ENCODE measurements around the gene ESAM. TPM values are rescaled to one million over a fixed set of nuclear protein-coding genes. Genes with fewer than 3 reads are reported as not detected.

The ESAM gene
- total RNA-seq, 2 experiments from 2014 or later = 0.50 to 0.55 TPM

DNA sequence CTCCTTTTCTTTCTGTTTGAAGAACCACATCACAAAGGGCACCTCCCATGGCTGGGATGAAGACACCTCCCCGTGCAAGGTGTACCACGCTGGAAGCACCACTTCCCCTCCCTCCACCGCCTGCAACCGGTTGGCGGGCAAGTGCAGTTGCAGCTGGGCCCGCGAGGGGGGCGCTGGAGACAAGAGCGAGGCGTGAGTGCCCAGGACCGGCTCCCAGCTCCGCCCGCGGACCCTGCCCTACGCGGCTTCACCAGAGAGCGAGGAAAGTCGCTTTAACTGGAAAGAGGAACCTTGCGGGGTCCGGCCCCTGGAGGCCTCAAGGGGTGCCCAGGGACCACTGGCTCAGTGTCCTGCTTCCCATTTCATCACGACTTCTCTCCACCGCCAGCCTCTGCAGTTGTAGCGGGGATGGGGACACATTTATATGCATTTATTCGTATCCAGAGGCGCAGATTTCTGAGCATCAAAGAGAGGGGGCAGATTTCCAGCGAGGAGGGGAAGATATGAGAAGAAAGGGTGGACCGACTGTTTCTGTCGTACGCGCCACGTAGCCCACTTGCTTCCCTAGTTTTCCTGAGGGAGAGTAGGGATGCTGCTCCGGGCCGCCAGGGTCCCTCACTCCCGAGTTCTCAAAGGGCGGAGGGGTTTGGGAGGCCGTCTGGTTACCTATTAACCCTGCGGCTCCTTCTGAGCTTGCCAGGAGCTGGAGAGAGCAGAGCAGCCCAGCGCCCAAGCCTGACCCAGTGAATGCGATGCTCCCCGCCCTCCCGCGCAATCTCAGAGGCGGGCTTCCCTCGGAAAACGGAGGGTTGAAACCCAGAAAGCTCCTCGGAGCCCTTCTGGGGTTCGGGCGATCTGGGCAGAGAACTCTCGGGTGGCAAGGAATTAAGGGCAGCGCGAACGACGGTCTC, 3.5 kb downstream of the ESAM start:
- DNase-seq = peak; percentile 78
- POLR2A ChIA-PET = interaction anchor here (2.8 kb wide), 1 partner anchor 12 kb away, joined by 7 read pairs; no protein-coding TSS in a partner anchor
- ATAC-seq = peak; percentile 70
- no peaks in the 10 kb centered on the region for H3K36me3 Mint-ChIP-seq (ENCODE audit: low read depth)
- H3K27me3 Mint-ChIP-seq (ENCODE audit: low read depth) = peaks cover 46% of the 10 kb centered on the region
- peaks cover 39% of the 10 kb centered on the region for H3K4me1 Mint-ChIP-seq (ENCODE audit: low read depth)
- peak overlapping the region; percentile 58 for H3K4me3 Mint-ChIP-seq
- H3K27ac Mint-ChIP-seq = no peak overlapping the region
- CTCF ChIA-PET = interaction anchor here (0.9 to 2.3 kb wide), 12 partner anchors 9 to 114 kb away, joined by 3 to 23 read pairs (median 4); no protein-coding TSS in a partner anchor
- no peaks in the 10 kb centered on the region for H3K9me3 Mint-ChIP-seq (ENCODE audit: insufficient read depth)

DNA sequence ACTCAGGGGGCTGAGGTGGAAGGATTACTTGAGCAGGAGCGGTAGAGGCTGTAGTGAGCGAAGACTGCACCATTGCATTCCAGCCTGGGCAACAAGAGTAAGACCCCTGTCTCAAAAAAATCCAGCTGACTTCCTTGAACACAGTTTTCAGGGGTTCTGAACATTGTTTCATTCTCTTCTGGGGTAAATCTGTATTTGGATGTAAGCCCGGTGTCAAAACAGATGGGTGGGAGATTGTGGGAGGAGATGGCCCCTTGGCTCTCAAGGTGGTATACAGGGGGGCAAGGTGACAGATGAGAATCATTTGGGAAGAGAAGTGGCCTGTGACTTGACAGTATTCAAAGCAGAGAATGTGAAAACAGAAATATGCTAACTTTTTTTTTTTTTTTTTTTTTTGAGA, 4.8 kb downstream of the ESAM start:
- Mint-ChIP-seq H3K27ac (no peak overlapping the region), H3K27me3 (ENCODE audit: low read depth) (peaks cover 46% of the 10 kb centered on the region), H3K4me3 (no peak overlapping the region), H3K36me3 (ENCODE audit: low read depth) (no peaks in the 10 kb centered on the region), H3K9me3 (ENCODE audit: insufficient read depth) (no peaks in the 10 kb centered on the region), H3K4me1 (ENCODE audit: low read depth) (peaks cover 37% of the 10 kb centered on the region)
- ATAC-seq = no peak
- ChIA-PET POLR2A (no interaction called here), CTCF (interaction anchor here (1.5 to 2.3 kb wide), 3 partner anchors 11 to 88 kb away, joined by 6 to 23 read pairs (median 7); no protein-coding TSS in a partner anchor)
- no peak for DNase-seq

DNA sequence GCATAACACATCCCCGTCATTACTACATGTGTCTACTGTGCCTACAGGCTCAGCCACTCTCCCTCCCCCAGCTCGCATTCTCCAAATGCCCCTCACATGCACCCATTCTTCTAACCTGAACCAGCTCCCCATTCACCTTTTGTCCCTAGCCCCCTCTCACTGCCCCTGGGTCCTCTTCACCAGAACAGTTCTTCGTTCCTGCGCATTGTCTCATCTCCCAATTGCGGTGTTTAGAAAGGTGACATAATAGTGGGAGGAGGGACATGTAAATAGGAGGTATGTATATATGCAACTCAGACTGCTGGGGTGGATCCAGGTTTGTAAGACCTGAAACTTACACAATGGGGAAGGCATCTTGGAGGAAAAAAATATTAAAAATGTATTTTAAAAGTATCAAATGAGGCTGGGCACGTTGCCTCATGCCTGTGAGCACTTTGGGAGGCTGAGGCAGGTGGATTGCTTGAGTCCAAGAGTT, 5.3 kb downstream of the ESAM start:
- ChIA-PET CTCF (interaction anchor here (1.5 to 2.3 kb wide), 3 partner anchors 10 to 88 kb away, joined by 6 to 7 read pairs (median 7); no protein-coding TSS in a partner anchor), POLR2A (no interaction called here)
- Mint-ChIP-seq H3K4me3 (no peak overlapping the region), H3K27ac (no peak overlapping the region), H3K4me1 (ENCODE audit: low read depth) (peaks cover 36% of the 10 kb centered on the region), H3K9me3 (ENCODE audit: insufficient read depth) (no peaks in the 10 kb centered on the region), H3K27me3 (ENCODE audit: low read depth) (peaks cover 46% of the 10 kb centered on the region), H3K36me3 (ENCODE audit: low read depth) (no peaks in the 10 kb centered on the region)
- no peak for ATAC-seq
- no peak for DNase-seq

DNA sequence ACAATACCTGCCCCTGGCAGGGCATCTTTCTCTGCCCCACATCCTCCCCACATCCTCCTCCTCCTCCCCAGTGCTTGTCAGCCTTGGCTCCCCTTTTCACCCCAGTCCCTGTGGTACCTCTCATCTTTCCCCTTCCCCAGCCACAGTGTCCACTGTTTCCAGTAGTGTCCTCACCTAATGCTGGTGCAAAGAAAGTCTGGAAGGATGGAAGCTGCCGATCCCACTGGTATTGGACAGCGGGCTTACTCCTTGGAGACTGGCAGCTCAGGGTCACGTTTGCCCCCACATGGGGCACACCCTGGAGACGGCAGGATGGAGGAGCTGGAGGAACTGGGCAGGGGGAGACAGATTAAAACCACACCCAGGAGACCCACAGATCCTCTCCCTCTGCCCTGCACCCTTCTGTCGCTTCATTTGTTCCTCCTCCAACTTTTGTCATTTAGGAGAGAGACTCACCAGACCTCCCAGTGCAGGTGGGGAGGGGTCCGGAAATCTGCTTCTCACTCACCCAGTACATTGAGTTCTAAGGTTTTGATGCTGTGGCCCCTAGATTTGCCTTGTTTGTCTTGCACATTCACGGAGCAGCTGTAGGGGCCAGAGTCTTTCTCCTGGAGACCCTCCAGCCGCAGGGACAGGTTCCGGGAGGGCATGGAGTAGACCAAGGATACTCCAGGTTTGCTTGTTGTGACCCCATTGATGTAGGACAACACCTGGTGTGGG, 5.9 kb downstream of the ESAM start:
- Mint-ChIP-seq H3K36me3 (ENCODE audit: low read depth) (no peaks in the 10 kb centered on the region), H3K27ac (no peak overlapping the region), H3K9me3 (ENCODE audit: insufficient read depth) (no peaks in the 10 kb centered on the region)

DNA sequence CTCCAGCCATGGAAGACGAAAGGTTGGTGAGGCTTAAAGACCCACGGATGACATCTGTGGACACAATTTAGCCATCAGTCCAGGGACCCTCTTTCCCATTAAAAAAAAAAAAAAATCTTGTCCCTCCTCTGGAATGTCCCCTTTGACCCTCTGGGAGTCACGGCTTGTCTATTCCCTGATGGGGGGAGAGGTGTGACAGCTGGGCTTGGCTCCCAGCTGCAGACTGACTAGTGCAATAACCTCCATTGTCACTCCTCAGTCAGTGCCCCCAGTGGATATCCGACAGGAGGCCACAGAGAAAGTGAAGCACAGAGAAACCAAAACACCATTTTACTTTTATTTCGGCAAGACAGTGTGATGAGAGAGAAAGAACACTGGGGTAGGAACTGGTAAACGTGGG, 7.4 kb downstream of the ESAM start:
- CTCF ChIA-PET = interaction anchor here (1.0 to 4.3 kb wide), 4 partner anchors 9 to 86 kb away, joined by 3 to 26 read pairs (median 6); partner anchors contain the start of gene ESAM
- no peak overlapping the region for H3K4me3 Mint-ChIP-seq

More for the DNA sequence above, 5.9 kb downstream of the ESAM start:
- H3K4me1 Mint-ChIP-seq (ENCODE audit: low read depth) = peaks cover 31% of the 10 kb centered on the region
- ATAC-seq (no peak), DNase-seq (no peak)
- ChIA-PET CTCF (interaction anchor here (0.6 to 2.3 kb wide), 6 partner anchors 9 to 87 kb away, joined by 3 to 7 read pairs (median 5); no protein-coding TSS in a partner anchor), POLR2A (no interaction called here)
- H3K27me3 Mint-ChIP-seq (ENCODE audit: low read depth) = peaks cover 40% of the 10 kb centered on the region
- no peak overlapping the region for H3K4me3 Mint-ChIP-seq

DNA sequence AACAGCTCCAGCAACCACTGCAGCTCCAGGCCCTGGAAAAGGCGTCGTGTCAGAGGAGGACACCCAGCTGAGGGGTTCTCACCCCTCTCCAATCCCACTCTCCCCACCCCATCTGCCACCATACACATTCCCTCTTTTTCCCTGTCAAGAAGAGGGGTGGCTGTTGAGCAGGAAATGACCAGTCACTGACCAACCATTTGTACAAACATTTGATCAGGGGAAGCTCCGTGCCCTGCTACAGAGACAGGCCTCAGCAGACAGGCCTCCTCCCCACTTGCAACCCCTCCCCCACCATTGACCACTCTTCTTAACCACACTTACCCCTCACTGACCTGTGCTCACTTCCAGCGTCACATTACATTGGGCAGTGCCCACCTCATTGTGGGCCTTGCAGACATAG, 7.8 kb downstream of the ESAM start:
- CTCF ChIA-PET = interaction anchor here (1.0 to 4.3 kb wide), 2 partner anchors 9 to 84 kb away, joined by 3 to 26 read pairs; partner anchors contain the start of gene ESAM
- Mint-ChIP-seq H3K27ac (no peak overlapping the region), H3K4me3 (no peak overlapping the region), H3K27me3 (ENCODE audit: low read depth) (peaks cover 31% of the 10 kb centered on the region), H3K9me3 (ENCODE audit: insufficient read depth) (no peaks in the 10 kb centered on the region), H3K36me3 (ENCODE audit: low read depth) (no peaks in the 10 kb centered on the region), H3K4me1 (ENCODE audit: low read depth) (peaks cover 26% of the 10 kb centered on the region)
- DNase-seq (no peak), ATAC-seq (no peak)
- POLR2A ChIA-PET = no interaction called here

More for the DNA sequence above, 7.4 kb downstream of the ESAM start:
- H3K36me3 Mint-ChIP-seq (ENCODE audit: low read depth) = no peaks in the 10 kb centered on the region
- peaks cover 34% of the 10 kb centered on the region for H3K27me3 Mint-ChIP-seq (ENCODE audit: low read depth)
- POLR2A ChIA-PET = no interaction called here
- H3K9me3 Mint-ChIP-seq (ENCODE audit: insufficient read depth) = no peaks in the 10 kb centered on the region
- H3K27ac Mint-ChIP-seq = peak overlapping the region; percentile 61
- ATAC-seq (no peak), DNase-seq (no peak)
- peaks cover 28% of the 10 kb centered on the region for H3K4me1 Mint-ChIP-seq (ENCODE audit: low read depth)

DNA sequence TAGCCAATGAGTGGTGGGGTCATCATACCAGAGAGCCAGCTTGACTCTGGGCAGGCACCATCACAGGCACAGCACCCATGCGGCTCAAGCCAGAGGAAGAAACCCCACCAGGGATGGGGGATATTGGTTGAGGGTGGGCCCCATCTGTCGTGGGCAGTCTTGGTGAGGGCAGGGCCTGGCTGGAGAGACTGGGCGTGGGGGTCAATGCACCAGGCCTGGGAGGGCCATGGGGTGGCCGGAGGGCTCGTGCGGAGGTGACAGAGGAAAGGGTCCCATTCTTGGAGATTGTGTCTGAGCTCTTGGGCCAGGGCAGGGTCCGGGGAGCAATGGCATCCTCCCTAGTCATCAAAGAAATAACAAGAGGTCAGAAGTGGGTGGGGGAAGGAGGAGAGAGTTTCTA, 8.5 kb downstream of the ESAM start:
- peaks cover 30% of the 10 kb centered on the region for H3K4me1 Mint-ChIP-seq (ENCODE audit: low read depth)
- no peak overlapping the region for H3K27ac Mint-ChIP-seq
- H3K9me3 Mint-ChIP-seq (ENCODE audit: insufficient read depth) = no peaks in the 10 kb centered on the region
- ChIA-PET CTCF (interaction anchor here (0.9 to 4.3 kb wide), 4 partner anchors 10 to 123 kb away, joined by 3 to 26 read pairs (median 4); partner anchors contain the start of gene ESAM), POLR2A (no interaction called here)
- DNase-seq = no peak
- ATAC-seq = no peak
- peaks cover 26% of the 10 kb centered on the region for H3K27me3 Mint-ChIP-seq (ENCODE audit: low read depth)
- no peak overlapping the region for H3K4me3 Mint-ChIP-seq
- no peaks in the 10 kb centered on the region for H3K36me3 Mint-ChIP-seq (ENCODE audit: low read depth)

DNA sequence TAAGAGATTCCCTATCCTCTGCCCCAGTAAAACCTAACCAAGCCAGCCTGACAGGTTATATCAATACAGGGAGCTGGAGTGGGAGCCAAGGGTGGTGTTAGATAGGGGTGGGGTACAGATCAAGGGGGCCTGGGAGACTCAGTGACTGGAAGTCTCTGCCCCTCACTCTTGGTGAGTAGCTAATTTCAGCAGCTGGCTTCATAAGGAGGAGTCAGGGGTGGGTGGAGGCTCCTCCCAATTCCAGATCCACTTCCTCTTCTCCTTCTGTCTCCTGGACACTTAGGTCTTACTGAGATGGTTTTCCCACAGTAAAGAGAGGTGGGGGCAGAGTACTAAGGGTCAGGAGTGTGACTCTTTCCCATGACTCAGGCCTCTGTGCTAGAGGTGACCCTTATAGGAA, 8.9 kb downstream of the ESAM start:
- CTCF ChIA-PET = interaction anchor here (0.6 to 4.3 kb wide), 8 partner anchors 10 to 123 kb away, joined by 3 to 26 read pairs (median 3); partner anchors contain the start of gene ESAM
- Mint-ChIP-seq H3K36me3 (ENCODE audit: low read depth) (no peaks in the 10 kb centered on the region), H3K9me3 (ENCODE audit: insufficient read depth) (no peaks in the 10 kb centered on the region), H3K4me3 (no peak overlapping the region), H3K27me3 (ENCODE audit: low read depth) (peaks cover 23% of the 10 kb centered on the region), H3K4me1 (ENCODE audit: low read depth) (peaks cover 29% of the 10 kb centered on the region), H3K27ac (no peak overlapping the region)
- no peak for ATAC-seq
- no peak for DNase-seq
- POLR2A ChIA-PET = no interaction called here

DNA sequence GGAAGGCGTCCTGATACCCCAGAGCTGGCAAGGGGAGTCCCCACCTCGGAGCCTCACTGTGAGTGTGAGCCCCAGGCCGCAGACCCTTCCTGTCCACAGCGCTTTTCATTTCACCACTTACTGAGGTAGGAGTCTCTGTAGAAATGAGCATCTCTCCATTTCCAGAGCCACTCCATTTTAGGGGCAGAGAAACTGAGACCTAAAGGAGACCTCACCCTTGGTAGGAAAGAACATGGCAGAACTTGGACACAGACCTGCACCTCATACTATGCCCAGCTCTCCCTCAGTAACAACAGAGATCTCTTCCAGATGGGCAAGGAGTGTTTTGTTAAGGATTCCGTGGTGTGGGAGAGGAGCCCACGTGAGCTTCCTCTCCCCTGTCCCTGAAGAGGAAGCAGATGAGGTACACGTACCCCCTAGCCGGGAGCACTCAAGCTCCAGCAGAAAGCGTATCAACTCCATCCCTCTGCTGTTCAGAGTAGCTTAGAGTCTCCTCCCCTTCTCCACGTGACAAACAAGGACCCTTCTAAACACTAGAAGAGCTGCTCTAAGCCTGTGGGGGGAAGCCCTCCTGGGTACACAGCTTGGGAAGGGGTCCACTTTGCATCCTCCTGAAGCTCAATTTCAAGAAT, 9.5 kb downstream of the ESAM start:
- Mint-ChIP-seq H3K27me3 (ENCODE audit: low read depth) (peaks cover 24% of the 10 kb centered on the region), H3K36me3 (ENCODE audit: low read depth) (no peaks in the 10 kb centered on the region), H3K27ac (peak overlapping the region; percentile 67), H3K4me1 (ENCODE audit: low read depth) (peaks cover 25% of the 10 kb centered on the region), H3K9me3 (ENCODE audit: insufficient read depth) (no peaks in the 10 kb centered on the region), H3K4me3 (peak overlapping the region; percentile 25)
- DNase-seq (no peak), ATAC-seq (no peak)
- POLR2A ChIA-PET = interaction anchor here (0.6 kb wide), 2 partner anchors 78 to 130 kb away, joined by 3 read pairs; partner anchors contain the start of gene TBRG1
- CTCF ChIA-PET = interaction anchor here (0.6 to 4.3 kb wide), 8 partner anchors 11 to 124 kb away, joined by 3 to 26 read pairs (median 3); partner anchors contain the start of gene ESAM

DNA sequence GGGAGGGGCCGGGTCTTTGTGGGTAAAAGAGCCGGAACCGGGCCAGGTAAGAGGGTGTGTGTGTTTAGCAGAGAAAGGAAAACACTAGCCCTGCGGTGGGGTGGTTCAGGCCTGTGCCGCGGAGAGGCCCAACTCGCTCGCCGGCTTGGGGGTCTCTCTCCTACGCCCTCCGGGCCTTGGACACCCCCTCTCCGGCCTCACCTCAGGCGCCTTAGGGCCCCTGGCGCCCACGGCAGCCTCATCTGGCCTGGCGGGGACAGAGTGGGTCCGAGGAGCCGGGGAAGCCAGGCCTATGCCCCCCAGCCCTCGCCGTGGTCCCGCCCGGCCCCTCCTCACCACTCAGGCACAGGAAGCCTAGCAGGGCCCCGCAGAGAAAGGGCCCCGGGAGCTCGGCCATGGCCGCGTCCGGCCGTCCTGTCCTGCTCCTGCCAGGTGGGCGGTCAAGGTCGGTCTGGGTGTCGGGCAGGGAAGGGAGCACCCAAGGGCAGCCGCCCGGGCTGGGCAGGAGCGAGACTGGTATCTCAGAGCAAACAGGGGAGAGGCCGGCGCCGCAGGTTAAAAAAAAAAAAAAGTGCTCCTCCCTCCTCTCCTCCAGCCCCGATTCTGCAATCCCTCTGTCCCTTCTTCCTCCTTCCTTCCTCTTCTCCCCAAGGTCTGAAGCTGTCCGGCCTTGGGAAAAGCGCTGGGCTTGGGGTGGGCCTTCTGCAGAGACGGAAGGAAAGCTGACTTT, 10.2 kb downstream of the ESAM start, which contains the start of gene VSIG2:
TSS of gene VSIG2 (minus strand) at position 515 of the 730 bp plus-strand sequence. CDS start at position 397, 118 bp downstream.
- Mint-ChIP-seq H3K9me3 (ENCODE audit: insufficient read depth) (no peaks in the 10 kb centered on the region), H3K27ac (peak within 1 kb of the TSS; percentile 67), H3K27me3 (ENCODE audit: low read depth) (peaks cover 18% of the 10 kb centered on the region), H3K4me3 (peak within 1 kb of the TSS; percentile 25), H3K36me3 (ENCODE audit: low read depth) (no peaks in the 10 kb centered on the region), H3K4me1 (ENCODE audit: low read depth) (peaks cover 29% of the 10 kb centered on the region)
- ChIA-PET POLR2A (interaction anchor here (0.6 kb wide), 2 partner anchors 77 to 129 kb away, joined by 3 read pairs; partner anchors contain the start of gene TBRG1), CTCF (interaction anchor here (0.9 to 4.3 kb wide), 5 partner anchors 12 to 107 kb away, joined by 3 to 26 read pairs (median 3); partner anchors contain the start of gene ESAM)
- DNase-seq (no peak), ATAC-seq (no peak)

Measured in activated CD8-positive, alpha-beta T cell treated with anti-CD3 and anti-CD28 coated beads, Interleukin-2, amount 10 ng/mL, durations not matched to agents 7 days and 5 days (primary cell).